ENCODE measurements around the gene DGKG. TPM values are rescaled to one million over a fixed set of nuclear protein-coding genes. Genes with fewer than 3 reads are reported as not detected.

DGKG gene
- total RNA-seq, 1 experiment from 2014 or later: 45.2 TPM

- Histone ChIP-seq H3K27ac (ENCODE audit: low read depth, low read length, poor library complexity, severe bottlenecking) (no peak overlapping the region), H3K4me3 (ENCODE audit: low read depth, low read length, poor library complexity, severe bottlenecking) (no peak overlapping the region), H3K27me3 (replicated peaks; ENCODE audit: insufficient read depth, low read depth, low read length, poor library complexity) (no peaks in the 10 kb centered on the region), H3K4me1 (ENCODE audit: insufficient read depth, low read length, poor library complexity, severe bottlenecking) (no peaks in the 10 kb centered on the region), H3K9me3 (ENCODE audit: low read depth, low read length, poor library complexity, severe bottlenecking) (no peaks in the 10 kb centered on the region), H3K36me3 (ENCODE audit: insufficient read depth, low read length, poor library complexity, severe bottlenecking) (no peaks in the 10 kb centered on the region)
- POLR2A ChIA-PET (ENCODE audit: low non-redundant PET): interaction anchor here (0.7 kb wide), 1 partner anchor 1294 kb away, joined by 5 read pairs; no protein-coding TSS in a partner anchor
- no TSS peak for BruUV-seq (replicated peaks)
- no peak for TF ChIP-seq CTCF (conservative IDR thresholded peaks at IDR 0.05; ENCODE audit: low read depth, low read length)
- intact Hi-C loops (cut with micrococcal nuclease; ENCODE audit: unreplicated experiment): no loop called here
- CTCF ChIA-PET: no interaction called here
- no peak for DNase-seq (ENCODE audit: low spot score)
These were observed 229.5 kb downstream of the DGKG start for GRCh38 chr3:186132487-186132886.

GRCh38 chr3:186129206-186129605 is 232.8 kb downstream of the DGKG start:
- no TSS peak for BruUV-seq (replicated peaks)
- no peak overlapping the region for H3K27ac ChIP-seq (ENCODE audit: low read depth, low read length, poor library complexity, severe bottlenecking)
- H3K4me3 ChIP-seq (ENCODE audit: low read depth, low read length, poor library complexity, severe bottlenecking): no peak overlapping the region
- H3K36me3 ChIP-seq (ENCODE audit: insufficient read depth, low read length, poor library complexity, severe bottlenecking): no peaks in the 10 kb centered on the region
- ChIA-PET POLR2A (ENCODE audit: low non-redundant PET) (no interaction called here), CTCF (no interaction called here)
- H3K4me1 ChIP-seq (ENCODE audit: insufficient read depth, low read length, poor library complexity, severe bottlenecking): peaks cover 7% of the 10 kb centered on the region
- TF ChIP-seq CTCF (conservative IDR thresholded peaks at IDR 0.05; ENCODE audit: low read depth, low read length) (no peak), EZH2 (IDR thresholded peaks at IDR 0.05; ENCODE audit: borderline replicate concordance, low read depth, low read length, poor library complexity, severe bottlenecking) (no peak)
- H3K27me3 ChIP-seq (replicated peaks; ENCODE audit: insufficient read depth, low read depth, low read length, poor library complexity): no peaks in the 10 kb centered on the region
- intact Hi-C loops (cut with micrococcal nuclease; ENCODE audit: unreplicated experiment): no loop called here
- no peaks in the 10 kb centered on the region for H3K9me3 ChIP-seq (ENCODE audit: low read depth, low read length, poor library complexity, severe bottlenecking)
- DNase-seq (ENCODE audit: low spot score): no peak

GRCh38 chr3:186128158-186128557 is 233.9 kb downstream of the DGKG start:
- BruUV-seq (replicated peaks): no TSS peak
- Histone ChIP-seq H3K27ac (ENCODE audit: low read depth, low read length, poor library complexity, severe bottlenecking) (no peak overlapping the region), H3K36me3 (ENCODE audit: insufficient read depth, low read length, poor library complexity, severe bottlenecking) (no peaks in the 10 kb centered on the region), H3K9me3 (ENCODE audit: low read depth, low read length, poor library complexity, severe bottlenecking) (no peaks in the 10 kb centered on the region), H3K27me3 (replicated peaks; ENCODE audit: insufficient read depth, low read depth, low read length, poor library complexity) (no peaks in the 10 kb centered on the region), H3K4me1 (ENCODE audit: insufficient read depth, low read length, poor library complexity, severe bottlenecking) (peaks cover 7% of the 10 kb centered on the region), H3K4me3 (ENCODE audit: low read depth, low read length, poor library complexity, severe bottlenecking) (no peak overlapping the region)
- TF ChIP-seq CTCF (conservative IDR thresholded peaks at IDR 0.05; ENCODE audit: low read depth, low read length) (no peak), EZH2 (IDR thresholded peaks at IDR 0.05; ENCODE audit: borderline replicate concordance, low read depth, low read length, poor library complexity, severe bottlenecking) (no peak)
- DNase-seq (ENCODE audit: low spot score): no peak
- ChIA-PET POLR2A (ENCODE audit: low non-redundant PET) (no interaction called here), CTCF (no interaction called here)
- intact Hi-C loops (cut with micrococcal nuclease; ENCODE audit: unreplicated experiment): no loop called here

Measured in A673 (cell line).